Fibroblast of lung (primary cell): ENCODE measurements around the gene BTBD17.

Experiments
- EZH2 ChIP-seq: IDR thresholded peaks from 2 replicates; pipeline ENCODE4 v1.5.1; 2012; ENCODE audit warnings: low read length, control low read depth, mild to moderate bottlenecking; ENCODE audit errors: missing control alignments
- TF ChIP-seq, protein P1 (sequence below), 2 donors: IDR thresholded peaks in 1 of 2; conservative IDR thresholded peaks in 1 of 2; 1 replicate in 1 of 2; 2 replicates in 1 of 2; pipeline ENCODE4 v1.5.1; 2011 to 2012; ENCODE audit warnings: low read length in 2 of 2, control low read depth in 1 of 2, inconsistent platforms in 1 of 2, low read depth in 1 of 2, mild to moderate bottlenecking in 1 of 2

DNA sequence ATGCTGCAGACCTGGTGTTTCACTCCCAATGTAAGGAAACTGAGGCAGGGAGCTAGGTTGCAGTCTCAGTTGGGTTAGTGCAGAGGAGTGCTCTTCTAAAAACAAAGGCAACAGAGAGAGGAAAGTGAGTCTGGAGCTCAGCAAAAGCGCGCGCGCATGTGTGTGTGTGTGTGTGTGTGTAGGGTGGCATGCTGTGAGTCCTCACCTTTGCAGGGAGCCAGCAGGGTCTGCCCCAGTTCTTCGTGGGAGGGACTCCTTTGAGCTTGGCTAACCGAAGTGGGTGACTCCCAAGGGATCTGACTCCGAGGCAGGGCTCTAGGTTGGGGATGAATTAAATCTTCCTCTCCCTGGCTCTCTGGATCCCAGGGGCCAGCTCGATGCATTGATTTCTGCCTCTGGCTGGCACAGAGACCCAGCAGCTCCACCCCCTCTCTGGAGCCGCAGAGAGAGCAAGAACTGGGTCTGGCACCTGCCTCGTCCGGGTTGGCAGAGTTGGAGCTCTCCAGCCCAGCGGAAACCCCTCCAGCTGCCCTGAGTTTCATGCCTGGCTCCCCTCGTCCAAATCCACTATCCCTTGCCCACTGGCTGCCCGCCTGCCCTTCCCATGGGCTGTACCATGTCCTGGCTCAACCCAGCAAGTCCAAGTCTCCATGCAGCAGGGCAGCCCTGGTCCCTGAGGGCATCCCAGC is 1.3 kb upstream of the BTBD17 start:
- TF ChIP-seq, protein P1, sequence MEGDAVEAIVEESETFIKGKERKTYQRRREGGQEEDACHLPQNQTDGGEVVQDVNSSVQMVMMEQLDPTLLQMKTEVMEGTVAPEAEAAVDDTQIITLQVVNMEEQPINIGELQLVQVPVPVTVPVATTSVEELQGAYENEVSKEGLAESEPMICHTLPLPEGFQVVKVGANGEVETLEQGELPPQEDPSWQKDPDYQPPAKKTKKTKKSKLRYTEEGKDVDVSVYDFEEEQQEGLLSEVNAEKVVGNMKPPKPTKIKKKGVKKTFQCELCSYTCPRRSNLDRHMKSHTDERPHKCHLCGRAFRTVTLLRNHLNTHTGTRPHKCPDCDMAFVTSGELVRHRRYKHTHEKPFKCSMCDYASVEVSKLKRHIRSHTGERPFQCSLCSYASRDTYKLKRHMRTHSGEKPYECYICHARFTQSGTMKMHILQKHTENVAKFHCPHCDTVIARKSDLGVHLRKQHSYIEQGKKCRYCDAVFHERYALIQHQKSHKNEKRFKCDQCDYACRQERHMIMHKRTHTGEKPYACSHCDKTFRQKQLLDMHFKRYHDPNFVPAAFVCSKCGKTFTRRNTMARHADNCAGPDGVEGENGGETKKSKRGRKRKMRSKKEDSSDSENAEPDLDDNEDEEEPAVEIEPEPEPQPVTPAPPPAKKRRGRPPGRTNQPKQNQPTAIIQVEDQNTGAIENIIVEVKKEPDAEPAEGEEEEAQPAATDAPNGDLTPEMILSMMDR (conservative IDR thresholded peaks at IDR 0.05 in 1 of 2, IDR thresholded peaks at IDR 0.05 in 1 of 2; ENCODE audit: low read depth in 1 of 2, low read length in 2 of 2), result no peak
- TF ChIP-seq EZH2, result no peak
